Common myeloid progenitor, CD34-positive (primary cell): ENCODE results near the gene HHAT.

Source experiments
- CTCF ChIA-PET: fragments of 350-600 bp; sonication (Branson Sonifier 250); formaldehyde crosslinking; loops from one replicate; lab custom pipeline; 2021; ENCODE audit warnings: antibody characterized with exemption; lab: Charles Lee
- POLR2A ChIA-PET: fragments of 350-600 bp; sonication (Branson Sonifier 250); formaldehyde crosslinking; loops from one replicate; lab custom pipeline; 2021; ENCODE audit warnings: antibody characterized with exemption; lab: Charles Lee
- DNase-seq, 3 donors: peaks; one replicate each; pipeline versions ENCODE4 v3.0.0 to v3.0.0-alpha.2; 2013
- H3K27ac ChIP-seq, 2 experiments: 1 replicate in 1 of 2; 2 replicates in 1 of 2; pipeline ENCODE4 v1.7.0; 2013; ENCODE audit warnings: inconsistent platforms in 2 of 2, low read length in 2 of 2, mild to moderate bottlenecking in 2 of 2, low read depth in 1 of 2, moderate library complexity in 1 of 2; ENCODE audit not compliant: severe bottlenecking in 2 of 2, insufficient read depth in 1 of 2, poor library complexity in 1 of 2
- H3K27me3 ChIP-seq, 5 experiments: replicated peaks in 2 of 5; 1 replicate in 3 of 5; 2 replicates in 2 of 5; pipeline versions ENCODE4 v1.6.1 to v1.7.0; 2013; ENCODE audit warnings: low read length in 4 of 5, mild to moderate bottlenecking in 2 of 5, moderate library complexity in 2 of 5, inconsistent platforms in 1 of 5; ENCODE audit not compliant: insufficient read depth in 5 of 5, control insufficient read depth in 4 of 5
- H3K36me3 ChIP-seq, 4 experiments: 1 replicate in 2 of 4; 2 replicates in 2 of 4; pipeline versions ENCODE4 v1.6.1 to v1.7.0; 2013; ENCODE audit warnings: low read length in 3 of 4, control low read depth in 1 of 4, mild to moderate bottlenecking in 1 of 4; ENCODE audit not compliant: control insufficient read depth in 4 of 4, insufficient read depth in 4 of 4
- H3K4me1 ChIP-seq, 4 experiments: 1 replicate in 3 of 4; 2 replicates in 1 of 4; pipeline versions ENCODE4 v1.6.1 to v1.7.1; 2013; ENCODE audit warnings: low read length in 3 of 4, mild to moderate bottlenecking in 3 of 4, control low read depth in 1 of 4, inconsistent platforms in 1 of 4, moderate library complexity in 1 of 4; ENCODE audit not compliant: control insufficient read depth in 4 of 4, insufficient read depth in 4 of 4; ENCODE audit errors: control extremely low read depth in 1 of 4
- H3K4me3 ChIP-seq, 7 experiments: 1 replicate in 4 of 7; 2 replicates in 3 of 7; pipeline versions ENCODE4 v1.5.1 to v1.7.0; 2013; ENCODE audit warnings: mild to moderate bottlenecking in 7 of 7, low read length in 6 of 7, moderate library complexity in 6 of 7, inconsistent platforms in 2 of 7, low read depth in 2 of 7, control low read depth in 1 of 7; ENCODE audit not compliant: insufficient read depth in 4 of 7, control insufficient read depth in 1 of 7; ENCODE audit errors: extremely low read depth in 1 of 7
- H3K9me3 ChIP-seq, 5 experiments: 1 replicate in 4 of 5; 2 replicates in 1 of 5; pipeline versions ENCODE4 v1.6.1 to v1.7.1; 2013; ENCODE audit warnings: low read length in 4 of 5, mild to moderate bottlenecking in 2 of 5, inconsistent platforms in 1 of 5, low read depth in 1 of 5, moderate library complexity in 1 of 5; ENCODE audit not compliant: control insufficient read depth in 4 of 5, insufficient read depth in 2 of 5; ENCODE audit errors: control extremely low read depth in 1 of 5
- WGBS: methylation state at CpG from one replicate; pipeline ENCODE4 v1.1.5; 2013; ENCODE audit not compliant: insufficient coverage; 5-methylcytosine and 5-hydroxymethylcytosine counted together

Gene HHAT

DNA sequence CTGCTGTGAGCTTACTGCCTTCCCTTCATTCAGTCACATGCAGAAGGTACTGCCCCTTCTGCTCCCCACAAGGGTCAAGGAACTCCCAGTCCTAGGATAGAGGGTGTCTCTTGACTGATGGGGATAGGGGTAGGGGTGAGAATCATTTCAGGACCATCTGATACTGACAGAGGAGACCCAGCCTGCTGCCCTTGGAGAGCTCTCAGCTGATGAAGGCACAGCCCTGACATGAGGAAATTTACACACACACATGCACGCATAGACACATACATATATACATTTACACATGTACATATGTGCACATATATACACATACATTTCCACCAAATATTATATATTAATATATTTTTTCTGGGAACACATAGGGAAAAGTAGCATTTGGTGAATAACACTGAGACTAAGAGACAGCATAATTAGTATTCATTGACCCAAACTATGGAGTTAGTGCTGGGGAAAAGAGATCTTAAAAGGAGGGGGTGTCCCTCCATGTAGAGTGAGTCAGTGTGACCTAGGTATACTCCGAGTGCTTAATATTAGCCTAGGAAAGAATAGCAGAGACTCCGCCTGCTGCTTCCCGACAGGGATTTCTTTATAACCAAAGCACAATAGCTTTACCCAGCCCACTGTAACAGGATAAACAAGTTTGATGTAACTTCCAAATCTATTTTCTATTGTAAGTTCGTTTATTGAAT lies 27.6 kb upstream of the HHAT start:
- POLR2A ChIA-PET = no interaction called here
- CTCF ChIA-PET = interaction anchor here (1.0 to 1.3 kb wide), 3 partner anchors 11 to 165 kb away, joined by 3 to 4 read pairs (median 3); no protein-coding TSS in a partner anchor
- DNase-seq = no peak
- WGBS = 100% methylated on average over 1 of the region's 5 CpGs
- H3K4me3 ChIP-seq = no peak overlapping the region
- H3K27ac ChIP-seq = no peak overlapping the region
- no peaks in the 10 kb centered on the region for H3K36me3 ChIP-seq
- no peaks in the 10 kb centered on the region for H3K4me1 ChIP-seq
- no peaks in the 10 kb centered on the region for H3K9me3 ChIP-seq
- peaks cover 0 to 12% (median 2%) of the 10 kb centered on the region in 5 experiments for H3K27me3 ChIP-seq

DNA sequence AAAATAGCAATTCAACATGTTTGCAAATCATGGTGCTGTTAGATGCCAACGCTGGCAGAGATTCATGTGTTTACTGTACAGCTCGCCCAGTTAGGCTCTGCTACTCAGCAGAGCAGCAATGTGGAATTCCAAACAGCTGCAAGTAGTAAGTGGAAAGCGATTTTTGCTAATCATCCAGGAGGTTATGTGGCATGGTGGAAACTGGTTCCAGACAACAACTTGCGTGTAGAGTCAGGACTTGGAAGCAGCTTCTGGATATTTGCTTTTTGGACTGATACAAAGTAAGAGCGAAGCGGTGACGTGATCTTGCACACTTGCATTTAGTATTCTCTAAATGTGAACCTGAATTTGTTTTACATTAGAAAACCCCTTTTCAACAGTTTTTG lies 27.1 kb upstream of the HHAT start:
- no peak for DNase-seq

DNA sequence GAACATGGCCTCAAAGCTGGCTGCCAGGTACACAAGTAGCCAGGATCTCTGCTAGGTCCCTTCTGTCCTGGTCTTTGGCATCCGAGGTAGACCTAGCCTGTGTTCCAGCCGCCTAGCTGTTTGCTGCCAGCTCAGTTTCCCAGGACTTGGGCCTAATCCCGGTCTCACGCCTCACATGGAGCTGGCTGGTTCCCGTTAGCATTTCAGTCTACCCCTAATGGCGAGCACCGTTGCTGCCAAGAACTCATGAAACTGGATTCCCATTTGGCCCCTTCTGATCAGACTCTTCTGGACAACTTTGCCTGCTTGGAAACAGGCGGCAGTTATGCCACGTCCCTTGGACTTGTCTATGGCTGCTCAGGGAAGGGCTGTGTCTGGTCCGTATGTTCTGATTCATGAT lies 26.2 kb upstream of the HHAT start:
- Histone ChIP-seq H3K27me3 (peaks cover 0 to 9% (median 2%) of the 10 kb centered on the region in 5 experiments), H3K4me3 (no peak overlapping the region), H3K27ac (no peak overlapping the region), H3K4me1 (no peaks in the 10 kb centered on the region), H3K36me3 (no peaks in the 10 kb centered on the region), H3K9me3 (no peaks in the 10 kb centered on the region)
- 97% methylated on average over 10 of the region's 10 CpGs for WGBS
- CTCF ChIA-PET = interaction anchor here (0.9 to 1.7 kb wide), 4 partner anchors 9 to 63 kb away, joined by 3 to 8 read pairs (median 4); no protein-coding TSS in a partner anchor
- DNase-seq = no peak
- POLR2A ChIA-PET = interaction anchor here (1.0 kb wide), 1 partner anchor 31 kb away, joined by 4 read pairs; no protein-coding TSS in a partner anchor

More for the DNA sequence above, 27.1 kb upstream of the HHAT start:
- no peak overlapping the region for H3K4me3 ChIP-seq
- H3K36me3 ChIP-seq = no peaks in the 10 kb centered on the region
- no peaks in the 10 kb centered on the region for H3K4me1 ChIP-seq
- POLR2A ChIA-PET = interaction anchor here (1.0 kb wide), 1 partner anchor 32 kb away, joined by 4 read pairs; no protein-coding TSS in a partner anchor
- 89% methylated on average over 7 of the region's 7 CpGs for WGBS
- CTCF ChIA-PET = interaction anchor here (0.6 to 1.6 kb wide), 5 partner anchors 10 to 166 kb away, joined by 3 to 8 read pairs (median 3); no protein-coding TSS in a partner anchor
- H3K9me3 ChIP-seq = no peaks in the 10 kb centered on the region
- H3K27ac ChIP-seq = no peak overlapping the region
- H3K27me3 ChIP-seq = peaks cover 0 to 9% (median 2%) of the 10 kb centered on the region in 5 experiments

DNA sequence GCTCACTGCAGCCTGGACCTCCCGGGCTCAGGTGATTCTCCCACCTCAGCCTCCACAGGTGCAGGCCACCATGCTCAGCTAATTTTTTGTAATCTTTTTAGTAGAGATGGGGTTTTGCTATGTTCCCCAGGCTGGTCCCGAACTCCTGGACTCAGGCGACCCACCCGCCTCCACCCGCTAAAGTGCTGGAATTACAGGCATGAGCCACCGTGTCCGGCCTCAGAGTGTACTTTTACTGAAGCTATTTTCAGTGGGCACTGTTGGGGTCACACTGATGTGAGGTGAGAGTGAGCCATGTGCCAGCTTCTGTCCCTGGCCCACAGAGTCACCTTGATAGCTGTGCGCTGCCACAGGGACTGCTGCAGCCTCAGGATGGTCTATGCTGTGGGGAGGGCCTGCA lies 25.3 kb upstream of the HHAT start:
- 100% methylated on average over 8 of the region's 8 CpGs for WGBS
- H3K4me3 ChIP-seq = no peak overlapping the region
- DNase-seq = no peak
- H3K27me3 ChIP-seq = peaks cover 0 to 11% (median 2%) of the 10 kb centered on the region in 5 experiments
- H3K36me3 ChIP-seq = no peaks in the 10 kb centered on the region
- no peak overlapping the region for H3K27ac ChIP-seq
- no peaks in the 10 kb centered on the region for H3K9me3 ChIP-seq
- ChIA-PET CTCF (interaction anchor here (0.5 to 1.7 kb wide), 3 partner anchors 18 to 64 kb away, joined by 4 to 8 read pairs (median 5); no protein-coding TSS in a partner anchor), POLR2A (no interaction called here)
- H3K4me1 ChIP-seq = no peaks in the 10 kb centered on the region

DNA sequence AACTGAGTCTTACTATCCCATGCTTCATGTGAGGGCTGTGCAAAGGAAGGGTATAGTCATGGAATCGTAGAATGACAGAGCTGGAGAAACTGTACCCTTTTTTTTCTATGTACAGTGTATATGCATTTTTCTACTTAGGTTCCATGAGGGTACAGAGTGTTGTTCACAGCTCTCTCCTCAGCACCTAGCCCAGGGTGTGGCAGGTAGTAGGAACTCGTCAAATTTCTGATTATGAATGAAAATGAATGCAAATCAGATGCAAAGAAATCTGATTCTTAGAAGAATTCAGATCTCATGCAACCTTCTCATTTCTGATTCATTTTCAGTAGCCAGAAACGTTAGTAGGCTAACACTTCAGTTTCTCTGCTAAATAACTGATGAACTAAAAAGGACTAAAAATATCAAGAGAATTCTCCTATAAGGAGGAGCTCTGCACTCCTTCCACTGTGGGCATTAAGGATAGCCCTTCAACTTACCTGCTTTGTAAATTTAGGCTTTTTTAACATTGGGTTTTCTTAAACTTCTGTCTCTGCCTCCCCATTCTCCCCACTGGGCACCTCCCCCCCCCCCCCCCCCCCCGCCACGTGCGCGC lies 18.0 kb upstream of the HHAT start:
- Histone ChIP-seq H3K27ac (no peak overlapping the region), H3K9me3 (no peaks in the 10 kb centered on the region), H3K4me1 (peaks cover 0 to 5% (median 4%) of the 10 kb centered on the region in 4 experiments), H3K4me3 (no peak overlapping the region), H3K36me3 (no peaks in the 10 kb centered on the region), H3K27me3 (peaks cover 9 to 22% (median 15%) of the 10 kb centered on the region in 5 experiments)
- 33% methylated on average over 2 of the region's 7 CpGs for WGBS
- DNase-seq = peak in 1 of 3 donors; percentile 6
- ChIA-PET POLR2A (no interaction called here), CTCF (interaction anchor here (0.9 to 3.1 kb wide), 5 partner anchors 11 to 167 kb away, joined by 3 to 17 read pairs (median 5); no protein-coding TSS in a partner anchor)

DNA sequence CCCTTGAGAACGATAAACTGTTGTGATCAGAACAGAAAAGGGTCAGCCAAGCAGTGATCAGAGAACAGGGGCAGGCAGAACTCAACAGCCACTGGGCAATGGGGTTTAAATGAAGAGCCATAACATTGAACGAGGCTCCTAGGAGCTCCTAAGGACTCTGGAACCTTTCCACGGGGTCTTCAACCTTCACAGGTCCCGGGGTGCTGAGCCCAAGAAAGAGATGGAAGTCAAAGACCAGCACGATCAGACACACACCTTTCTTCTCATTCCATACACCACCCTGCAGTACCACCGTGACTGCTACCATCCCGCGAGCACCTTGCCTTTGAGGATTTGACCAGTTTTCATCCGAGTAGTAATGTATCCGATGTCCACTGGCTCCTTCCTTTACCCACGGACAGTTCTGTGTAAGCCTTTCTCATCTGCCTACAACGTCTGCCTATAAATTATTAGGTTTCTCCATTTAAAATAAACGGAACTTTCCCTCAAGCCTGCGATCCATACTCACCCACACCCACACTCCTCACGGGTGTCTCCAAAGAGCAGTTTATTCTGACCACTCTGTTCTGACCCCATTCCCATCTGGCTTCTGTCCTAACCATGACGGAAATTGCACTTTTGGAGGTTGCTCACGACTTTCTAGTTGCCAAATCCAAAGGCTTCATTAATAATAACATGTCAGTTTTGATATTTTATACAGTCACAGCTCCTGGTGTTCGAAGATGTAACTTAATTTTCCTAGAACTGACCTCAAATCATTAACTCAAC lies 16.8 kb upstream of the HHAT start:
- H3K9me3 ChIP-seq = no peaks in the 10 kb centered on the region
- H3K4me3 ChIP-seq = peak overlapping the region in 4 of 7 experiments; percentile 50 to 80 (median 64)
- CTCF ChIA-PET = interaction anchor here (1.1 to 3.1 kb wide), 6 partner anchors 8 to 168 kb away, joined by 3 to 17 read pairs (median 4); no protein-coding TSS in a partner anchor
- no peak overlapping the region for H3K27ac ChIP-seq
- H3K36me3 ChIP-seq = no peaks in the 10 kb centered on the region
- no peak for DNase-seq
- peaks cover 0 to 5% (median 4%) of the 10 kb centered on the region in 4 experiments for H3K4me1 ChIP-seq
- WGBS = 75% methylated on average over 13 of the region's 18 CpGs
- H3K27me3 ChIP-seq = peaks cover 9 to 22% (median 13%) of the 10 kb centered on the region in 5 experiments
- POLR2A ChIA-PET = no interaction called here
